Measurements from ENCODE around the gene FAF1. TPM values are rescaled to one million over a fixed set of nuclear protein-coding genes. Genes with fewer than 3 reads are reported as not detected.

FAF1 gene
- total RNA-seq, 4 donors from 2014 or later, result 23.8 to 64.6 (median 43.9) TPM

- no peak for TF ChIP-seq POLR2A (IDR thresholded peaks at IDR 0.05)
- TF ChIP-seq, protein P1, sequence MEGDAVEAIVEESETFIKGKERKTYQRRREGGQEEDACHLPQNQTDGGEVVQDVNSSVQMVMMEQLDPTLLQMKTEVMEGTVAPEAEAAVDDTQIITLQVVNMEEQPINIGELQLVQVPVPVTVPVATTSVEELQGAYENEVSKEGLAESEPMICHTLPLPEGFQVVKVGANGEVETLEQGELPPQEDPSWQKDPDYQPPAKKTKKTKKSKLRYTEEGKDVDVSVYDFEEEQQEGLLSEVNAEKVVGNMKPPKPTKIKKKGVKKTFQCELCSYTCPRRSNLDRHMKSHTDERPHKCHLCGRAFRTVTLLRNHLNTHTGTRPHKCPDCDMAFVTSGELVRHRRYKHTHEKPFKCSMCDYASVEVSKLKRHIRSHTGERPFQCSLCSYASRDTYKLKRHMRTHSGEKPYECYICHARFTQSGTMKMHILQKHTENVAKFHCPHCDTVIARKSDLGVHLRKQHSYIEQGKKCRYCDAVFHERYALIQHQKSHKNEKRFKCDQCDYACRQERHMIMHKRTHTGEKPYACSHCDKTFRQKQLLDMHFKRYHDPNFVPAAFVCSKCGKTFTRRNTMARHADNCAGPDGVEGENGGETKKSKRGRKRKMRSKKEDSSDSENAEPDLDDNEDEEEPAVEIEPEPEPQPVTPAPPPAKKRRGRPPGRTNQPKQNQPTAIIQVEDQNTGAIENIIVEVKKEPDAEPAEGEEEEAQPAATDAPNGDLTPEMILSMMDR (IDR thresholded peaks at IDR 0.05), result no peak
- H3K4me1 ChIP-seq, result peaks cover 0 to 16% (median 0%) of the 10 kb centered on the region in 3 donors
- no peak overlapping the region for H3K27ac ChIP-seq
- intact Hi-C loops (cut with DNase I), result no loop called here
- H3K36me3 ChIP-seq, result no peaks in the 10 kb centered on the region
- no peak for DNase-seq
- 82 to 86% methylated on average over 3 of the region's 3 CpGs for WGBS, 2 donors
- no peaks in the 10 kb centered on the region for H3K27me3 ChIP-seq
- no peak overlapping the region for H3K4me3 ChIP-seq
- no peaks in the 10 kb centered on the region for H3K9me3 ChIP-seq
Measured at GRCh38 chr1:50822035-50822776, 137.9 kb downstream of the FAF1 start.

DNA sequence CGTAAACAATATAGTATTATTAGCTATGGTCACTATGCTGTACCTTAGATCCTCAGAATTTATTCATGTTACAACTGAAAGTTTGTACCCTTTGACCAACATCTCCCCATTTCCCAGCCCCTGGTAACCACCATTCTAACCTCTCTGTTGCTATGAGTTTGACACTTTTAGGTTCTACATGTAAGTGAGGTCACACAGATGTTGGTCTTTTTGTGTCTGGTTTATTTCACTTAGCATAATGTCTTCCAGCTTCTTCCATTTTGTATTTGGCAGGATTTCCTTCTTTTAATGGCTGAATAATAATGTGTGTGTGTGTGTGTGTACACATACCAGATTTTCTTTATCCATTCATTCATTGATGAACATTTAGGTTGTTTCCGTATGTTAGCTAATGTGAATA lies 139.5 kb downstream of the FAF1 start:
- 89 to 92% methylated on average over 2 of the region's 2 CpGs for WGBS, 2 donors
- DNase-seq, result no peak
- H3K4me1 ChIP-seq, result peaks cover 0 to 16% (median 0%) of the 10 kb centered on the region in 3 donors
- no peak overlapping the region for H3K4me3 ChIP-seq
- intact Hi-C loops (cut with DNase I), result no loop called here
- no peaks in the 10 kb centered on the region for H3K36me3 ChIP-seq
- no peaks in the 10 kb centered on the region for H3K9me3 ChIP-seq
- TF ChIP-seq, protein P1 (IDR thresholded peaks at IDR 0.05), result no peak
- no peak for TF ChIP-seq POLR2A (IDR thresholded peaks at IDR 0.05)
- H3K27ac ChIP-seq, result no peak overlapping the region
- no peaks in the 10 kb centered on the region for H3K27me3 ChIP-seq

DNA sequence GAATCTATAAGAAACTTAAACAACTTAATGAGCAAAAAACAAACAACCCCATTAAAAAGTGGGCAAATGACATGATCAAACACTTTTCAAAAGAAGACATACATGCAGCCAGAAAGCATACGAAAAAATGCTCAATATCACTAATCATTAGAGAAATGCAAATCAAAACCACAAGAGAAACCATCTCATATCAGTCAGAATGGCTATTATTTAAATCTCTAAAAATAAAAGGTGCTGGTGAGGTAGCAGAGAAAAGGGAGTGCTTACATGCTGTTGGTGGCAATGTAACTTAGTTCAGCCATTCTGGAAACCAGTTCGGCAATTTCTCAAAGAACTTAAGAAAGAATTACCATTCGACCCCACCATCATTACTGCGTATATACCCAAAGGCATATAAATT lies 147.7 kb downstream of the FAF1 start:
- Histone ChIP-seq H3K4me1 (no peaks in the 10 kb centered on the region), H3K36me3 (no peaks in the 10 kb centered on the region), H3K9me3 (peaks cover 0 to 11% (median 3%) of the 10 kb centered on the region in 3 donors), H3K27ac (no peak overlapping the region), H3K4me3 (no peak overlapping the region), H3K27me3 (no peaks in the 10 kb centered on the region)
- TF ChIP-seq, protein P1 (IDR thresholded peaks at IDR 0.05), result no peak
- no peak for TF ChIP-seq POLR2A (IDR thresholded peaks at IDR 0.05)
- intact Hi-C loops (cut with DNase I), result no loop called here
- 85 to 92% methylated on average over 4 of the region's 4 CpGs for WGBS, 2 donors
- DNase-seq, result no peak

GRCh38 chr1:50808296-50808695 lies 151.8 kb downstream of the FAF1 start:
- intact Hi-C loops (cut with DNase I), result no loop called here
- TF ChIP-seq, protein P1 (IDR thresholded peaks at IDR 0.05), result no peak
- TF ChIP-seq POLR2A (IDR thresholded peaks at IDR 0.05), result no peak
- no peak overlapping the region for H3K4me3 ChIP-seq
- H3K9me3 ChIP-seq, result peaks cover 0 to 13% (median 3%) of the 10 kb centered on the region in 3 donors
- H3K27ac ChIP-seq, result no peak overlapping the region
- 89 to 95% methylated on average over 3 of the region's 3 CpGs for WGBS, 2 donors
- no peak for DNase-seq
- no peaks in the 10 kb centered on the region for H3K36me3 ChIP-seq
- H3K27me3 ChIP-seq, result no peaks in the 10 kb centered on the region
- H3K4me1 ChIP-seq, result peaks cover 0 to under 1% (median 0%) of the 10 kb centered on the region in 3 donors

DNA sequence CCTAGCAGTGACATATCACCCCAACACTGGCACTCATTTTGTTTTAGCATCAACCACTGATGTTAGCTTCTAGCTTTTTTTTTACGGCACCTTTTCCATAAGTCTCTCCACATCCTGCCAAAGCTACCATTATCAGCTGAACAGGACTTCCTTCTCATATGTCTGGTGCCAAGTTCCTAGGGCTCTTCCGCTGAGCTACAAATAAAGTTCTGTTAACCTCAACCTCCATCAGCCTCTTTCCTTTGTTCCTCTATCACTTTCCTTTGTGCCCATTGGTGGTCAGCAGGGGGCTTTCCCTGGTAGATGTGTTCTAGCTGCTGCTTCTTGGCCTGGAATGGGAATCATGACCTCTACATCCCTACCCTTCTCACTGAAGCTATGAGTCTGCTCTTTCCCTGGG lies 163.8 kb downstream of the FAF1 start:
- Histone ChIP-seq H3K4me1 (no peaks in the 10 kb centered on the region), H3K4me3 (no peak overlapping the region), H3K27ac (no peak overlapping the region), H3K27me3 (no peaks in the 10 kb centered on the region), H3K9me3 (no peaks in the 10 kb centered on the region), H3K36me3 (no peaks in the 10 kb centered on the region)
- 87 to 90% methylated on average over 2 of the region's 2 CpGs for WGBS, 2 donors
- DNase-seq, result no peak
- intact Hi-C loops (cut with DNase I), result no loop called here
- TF ChIP-seq, protein P1 (IDR thresholded peaks at IDR 0.05), result no peak
- TF ChIP-seq POLR2A (IDR thresholded peaks at IDR 0.05), result no peak

Measured in esophagus squamous epithelium (tissue), 5 donors.